Liver (tissue), 9 donors: ENCODE results near the gene OR4Q2. TPM values are rescaled to one million over a fixed set of nuclear protein-coding genes. Genes with fewer than 3 reads are reported as not detected.

Experiments used
- DNase-seq: peaks from one replicate; pipeline ENCODE4 v3.0.0-alpha.2; 2017; ENCODE audit warnings: low spot score
- H3K27ac ChIP-seq, 2 donors: one replicate each; pipeline ENCODE4 v1.7.0; 2013; ENCODE audit warnings: inconsistent platforms in 2 of 2, low read length in 2 of 2, control low read depth in 1 of 2, low read depth in 1 of 2, mild to moderate bottlenecking in 1 of 2
- H3K27me3 ChIP-seq, 4 donors: one replicate each; pipeline versions ENCODE4 v1.6.1 to v1.7.0; 2013; ENCODE audit warnings: low read length in 3 of 4, inconsistent platforms in 1 of 4, mild to moderate bottlenecking in 1 of 4, moderate library complexity in 1 of 4; ENCODE audit not compliant: control insufficient read depth in 4 of 4, insufficient read depth in 4 of 4
- H3K36me3 ChIP-seq, 4 donors: one replicate each; pipeline versions ENCODE4 v1.6.1 to v1.7.0; 2013; ENCODE audit warnings: low read length in 3 of 4, mild to moderate bottlenecking in 3 of 4, low read depth in 1 of 4, moderate library complexity in 1 of 4; ENCODE audit not compliant: control insufficient read depth in 4 of 4, insufficient read depth in 3 of 4
- H3K4me1 ChIP-seq, 4 donors: one replicate each; pipeline versions ENCODE4 v1.6.1 to v1.7.0; 2013; ENCODE audit warnings: low read length in 3 of 4, mild to moderate bottlenecking in 3 of 4, moderate library complexity in 1 of 4; ENCODE audit not compliant: control insufficient read depth in 4 of 4, insufficient read depth in 4 of 4
- H3K4me3 ChIP-seq, 3 donors: one replicate each; pipeline versions ENCODE4 v1.6.1 to v1.7.0; 2013; ENCODE audit warnings: low read length in 3 of 3, control low read depth in 1 of 3, low read depth in 1 of 3, mild to moderate bottlenecking in 1 of 3
- H3K9ac ChIP-seq, 2 donors: one replicate each; pipeline ENCODE4 v1.7.0; 2013; ENCODE audit warnings: low read length in 2 of 2, mild to moderate bottlenecking in 2 of 2, moderate library complexity in 2 of 2, control low read depth in 1 of 2, low read depth in 1 of 2
- H3K9me3 ChIP-seq, 4 donors: one replicate each; pipeline versions ENCODE4 v1.6.1 to v1.7.0; 2013; ENCODE audit warnings: low read length in 3 of 4; ENCODE audit not compliant: control insufficient read depth in 4 of 4
- FOXA1 ChIP-seq: IDR thresholded peaks from 2 replicates; pipeline ENCODE4 v1.6.1; 2016; ENCODE audit warnings: antibody characterized with exemption
- FOXA2 ChIP-seq: IDR thresholded peaks from 2 replicates; pipeline ENCODE4 v1.6.1; 2016; ENCODE audit warnings: antibody characterized with exemption
- GABPA ChIP-seq, 2 donors: IDR thresholded peaks in 1 of 2; conservative IDR thresholded peaks in 1 of 2; 2 replicates each; pipeline ENCODE4 v1.6.1; 2016; ENCODE audit warnings: antibody characterized with exemption in 2 of 2, mild to moderate bottlenecking in 1 of 2, moderate library complexity in 1 of 2
- HNF4A ChIP-seq, 2 donors: conservative IDR thresholded peaks; 2 replicates each; pipeline ENCODE4 v1.6.1; 2016; ENCODE audit warnings: antibody characterized with exemption in 2 of 2, mild to moderate bottlenecking in 2 of 2
- HNF4G ChIP-seq: IDR thresholded peaks from 2 replicates; pipeline ENCODE4 v1.6.1; 2016; ENCODE audit warnings: antibody characterized with exemption
- JUND ChIP-seq, 2 donors: IDR thresholded peaks; 2 replicates each; pipeline ENCODE4 v1.6.1; 2016; ENCODE audit warnings: antibody characterized with exemption in 2 of 2
- NR2F2 ChIP-seq: IDR thresholded peaks from 2 replicates; pipeline ENCODE4 v1.6.1; 2016; ENCODE audit warnings: antibody characterized with exemption
- RAD21 ChIP-seq, 2 donors: IDR thresholded peaks; 2 replicates each; pipeline ENCODE4 v1.6.1; 2016; ENCODE audit warnings: antibody characterized with exemption in 2 of 2, mild to moderate bottlenecking in 2 of 2
- RXRA ChIP-seq, 2 donors: IDR thresholded peaks; 2 replicates each; pipeline ENCODE4 v1.6.1; 2017 to 2018; ENCODE audit warnings: antibody characterized with exemption in 2 of 2, mild to moderate bottlenecking in 1 of 2
- SP1 ChIP-seq: IDR thresholded peaks from 2 replicates; pipeline ENCODE4 v1.6.1; 2018; ENCODE audit warnings: antibody characterized with exemption, mild to moderate bottlenecking
- TAF1 ChIP-seq: conservative IDR thresholded peaks from 2 replicates; pipeline ENCODE4 v1.6.1; 2016; ENCODE audit warnings: antibody characterized with exemption, mild to moderate bottlenecking
- YY1 ChIP-seq: IDR thresholded peaks from 2 replicates; pipeline ENCODE4 v1.6.1; 2016; ENCODE audit warnings: antibody characterized with exemption, mild to moderate bottlenecking
- WGBS: extraction: QIAGEN DNeasy Blood & Tissue Kit; methylation state at CpG from one replicate; pipeline ENCODE4 v1.1.7; 2013; 5-methylcytosine and 5-hydroxymethylcytosine counted together
- polyA plus RNA-seq, 2 donors: library from polyadenylated mRNA; stranded (reverse) in 1 of 2; unstranded in 1 of 2; fragments of 200-250 nt in 1 of 2; fragments of >200 nt in 1 of 2; fragmentation: Nextera tagmentation in 1 of 2; extraction: Ambion mirVana in 1 of 2; gene quantifications; one replicate each; pipeline versions ENCODE4 v1.2.1 to v1.2.3, GENCODE V29; 2013 to 2015
- total RNA-seq, 2 donors: library from RNA; depleted of rRNA; stranded (reverse); fragments of >200 nt; gene quantifications; one replicate each; pipeline ENCODE4 v1.2.3, GENCODE V29; 2014
- TF ChIP-seq, protein P1 (sequence below): IDR thresholded peaks from 2 replicates; pipeline ENCODE4 v1.6.1; 2016; ENCODE audit warnings: antibody characterized with exemption
- TF ChIP-seq, protein P2 (sequence below): fragments of 150-350 bp; IDR thresholded peaks from 2 replicates; pipeline ENCODE4 v1.5.1; 2017; ENCODE audit warnings: improper control_type of control experiment, low read depth, low read length; ENCODE audit not compliant: missing input control
- TF ChIP-seq, protein P3 (sequence below): IDR thresholded peaks from 2 replicates; pipeline ENCODE4 v1.6.1; 2016; ENCODE audit warnings: antibody characterized with exemption, mild to moderate bottlenecking
- donor health status: healthy.
- donor health status: healthy.
- donor health status: healthy.
- donor health status: healthy.
- donor health status: healthy.

Gene OR4Q2
- total and polyA plus RNA-seq, 4 donors, result not detected

DNA sequence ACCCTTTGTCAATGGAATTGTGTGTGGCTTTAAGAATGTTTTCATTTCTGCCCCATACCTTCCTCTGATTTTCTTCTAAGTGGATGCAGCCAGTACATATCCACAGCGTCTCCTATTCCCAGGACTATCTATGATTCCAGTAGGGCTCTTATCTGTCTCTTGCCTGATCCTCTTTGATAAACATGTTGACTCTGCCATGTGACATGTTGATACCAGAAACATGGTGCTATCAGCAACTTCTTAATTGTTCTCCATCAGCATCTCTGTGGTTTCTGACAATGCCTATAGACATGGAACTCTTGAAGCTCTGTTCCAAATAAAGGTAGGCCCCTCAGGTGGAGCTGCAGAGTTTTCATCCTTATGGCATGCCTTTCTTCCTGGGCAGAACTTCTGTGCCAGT is 46.2 kb downstream of the OR4Q2 start:
- no peak overlapping the region for H3K27ac ChIP-seq
- DNase-seq, result no peak
- H3K9me3 ChIP-seq, result no peaks in the 10 kb centered on the region
- no peak overlapping the region for H3K9ac ChIP-seq
- TF ChIP-seq FOXA1, result no peak
- TF ChIP-seq, protein P1, sequence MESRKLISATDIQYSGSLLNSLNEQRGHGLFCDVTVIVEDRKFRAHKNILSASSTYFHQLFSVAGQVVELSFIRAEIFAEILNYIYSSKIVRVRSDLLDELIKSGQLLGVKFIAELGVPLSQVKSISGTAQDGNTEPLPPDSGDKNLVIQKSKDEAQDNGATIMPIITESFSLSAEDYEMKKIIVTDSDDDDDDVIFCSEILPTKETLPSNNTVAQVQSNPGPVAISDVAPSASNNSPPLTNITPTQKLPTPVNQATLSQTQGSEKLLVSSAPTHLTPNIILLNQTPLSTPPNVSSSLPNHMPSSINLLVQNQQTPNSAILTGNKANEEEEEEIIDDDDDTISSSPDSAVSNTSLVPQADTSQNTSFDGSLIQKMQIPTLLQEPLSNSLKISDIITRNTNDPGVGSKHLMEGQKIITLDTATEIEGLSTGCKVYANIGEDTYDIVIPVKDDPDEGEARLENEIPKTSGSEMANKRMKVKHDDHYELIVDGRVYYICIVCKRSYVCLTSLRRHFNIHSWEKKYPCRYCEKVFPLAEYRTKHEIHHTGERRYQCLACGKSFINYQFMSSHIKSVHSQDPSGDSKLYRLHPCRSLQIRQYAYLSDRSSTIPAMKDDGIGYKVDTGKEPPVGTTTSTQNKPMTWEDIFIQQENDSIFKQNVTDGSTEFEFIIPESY, result no peak
- no peak for TF ChIP-seq HNF4A (conservative IDR thresholded peaks at IDR 0.05)
- TF ChIP-seq HNF4G, result no peak
- TF ChIP-seq, protein P2, sequence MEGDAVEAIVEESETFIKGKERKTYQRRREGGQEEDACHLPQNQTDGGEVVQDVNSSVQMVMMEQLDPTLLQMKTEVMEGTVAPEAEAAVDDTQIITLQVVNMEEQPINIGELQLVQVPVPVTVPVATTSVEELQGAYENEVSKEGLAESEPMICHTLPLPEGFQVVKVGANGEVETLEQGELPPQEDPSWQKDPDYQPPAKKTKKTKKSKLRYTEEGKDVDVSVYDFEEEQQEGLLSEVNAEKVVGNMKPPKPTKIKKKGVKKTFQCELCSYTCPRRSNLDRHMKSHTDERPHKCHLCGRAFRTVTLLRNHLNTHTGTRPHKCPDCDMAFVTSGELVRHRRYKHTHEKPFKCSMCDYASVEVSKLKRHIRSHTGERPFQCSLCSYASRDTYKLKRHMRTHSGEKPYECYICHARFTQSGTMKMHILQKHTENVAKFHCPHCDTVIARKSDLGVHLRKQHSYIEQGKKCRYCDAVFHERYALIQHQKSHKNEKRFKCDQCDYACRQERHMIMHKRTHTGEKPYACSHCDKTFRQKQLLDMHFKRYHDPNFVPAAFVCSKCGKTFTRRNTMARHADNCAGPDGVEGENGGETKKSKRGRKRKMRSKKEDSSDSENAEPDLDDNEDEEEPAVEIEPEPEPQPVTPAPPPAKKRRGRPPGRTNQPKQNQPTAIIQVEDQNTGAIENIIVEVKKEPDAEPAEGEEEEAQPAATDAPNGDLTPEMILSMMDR, result no peak
- no peak for TF ChIP-seq FOXA2
- no peak for TF ChIP-seq SP1
- TF ChIP-seq RXRA (IDR thresholded peaks at IDR 0.05), result no peak
- TF ChIP-seq RAD21 (IDR thresholded peaks at IDR 0.05), result no peak
- TF ChIP-seq YY1, result no peak
- no peak for TF ChIP-seq TAF1
- TF ChIP-seq JUND (IDR thresholded peaks at IDR 0.05), result no peak
- TF ChIP-seq, protein P3, sequence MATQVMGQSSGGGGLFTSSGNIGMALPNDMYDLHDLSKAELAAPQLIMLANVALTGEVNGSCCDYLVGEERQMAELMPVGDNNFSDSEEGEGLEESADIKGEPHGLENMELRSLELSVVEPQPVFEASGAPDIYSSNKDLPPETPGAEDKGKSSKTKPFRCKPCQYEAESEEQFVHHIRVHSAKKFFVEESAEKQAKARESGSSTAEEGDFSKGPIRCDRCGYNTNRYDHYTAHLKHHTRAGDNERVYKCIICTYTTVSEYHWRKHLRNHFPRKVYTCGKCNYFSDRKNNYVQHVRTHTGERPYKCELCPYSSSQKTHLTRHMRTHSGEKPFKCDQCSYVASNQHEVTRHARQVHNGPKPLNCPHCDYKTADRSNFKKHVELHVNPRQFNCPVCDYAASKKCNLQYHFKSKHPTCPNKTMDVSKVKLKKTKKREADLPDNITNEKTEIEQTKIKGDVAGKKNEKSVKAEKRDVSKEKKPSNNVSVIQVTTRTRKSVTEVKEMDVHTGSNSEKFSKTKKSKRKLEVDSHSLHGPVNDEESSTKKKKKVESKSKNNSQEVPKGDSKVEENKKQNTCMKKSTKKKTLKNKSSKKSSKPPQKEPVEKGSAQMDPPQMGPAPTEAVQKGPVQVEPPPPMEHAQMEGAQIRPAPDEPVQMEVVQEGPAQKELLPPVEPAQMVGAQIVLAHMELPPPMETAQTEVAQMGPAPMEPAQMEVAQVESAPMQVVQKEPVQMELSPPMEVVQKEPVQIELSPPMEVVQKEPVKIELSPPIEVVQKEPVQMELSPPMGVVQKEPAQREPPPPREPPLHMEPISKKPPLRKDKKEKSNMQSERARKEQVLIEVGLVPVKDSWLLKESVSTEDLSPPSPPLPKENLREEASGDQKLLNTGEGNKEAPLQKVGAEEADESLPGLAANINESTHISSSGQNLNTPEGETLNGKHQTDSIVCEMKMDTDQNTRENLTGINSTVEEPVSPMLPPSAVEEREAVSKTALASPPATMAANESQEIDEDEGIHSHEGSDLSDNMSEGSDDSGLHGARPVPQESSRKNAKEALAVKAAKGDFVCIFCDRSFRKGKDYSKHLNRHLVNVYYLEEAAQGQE, result no peak
- TF ChIP-seq NR2F2, result no peak
- TF ChIP-seq GABPA (IDR thresholded peaks at IDR 0.05 in 1 of 2, conservative IDR thresholded peaks at IDR 0.05 in 1 of 2), result no peak
- no peaks in the 10 kb centered on the region for H3K4me1 ChIP-seq
- H3K36me3 ChIP-seq, result no peaks in the 10 kb centered on the region
- 46% methylated on average over 1 of the region's 1 CpG for WGBS
- no peaks in the 10 kb centered on the region for H3K27me3 ChIP-seq
- no peak overlapping the region for H3K4me3 ChIP-seq

Other genes starting within 250 kb of the OR4Q2 start
- gene OR4M1, start 228.7 kb upstream of the OR4Q2 start, total RNA-seq, result not detected
- gene OR4M1, start 228.7 kb upstream of the OR4Q2 start, polyA plus RNA-seq, result not detected
- gene OR4N2, start 198.4 kb upstream of the OR4Q2 start, total RNA-seq, result not detected
- not detected for gene OR4N2, start 198.4 kb upstream of the OR4Q2 start, polyA plus RNA-seq
- not detected for gene OR4K2, start 127.0 kb upstream of the OR4Q2 start, total RNA-seq
- gene OR4K2, start 127.0 kb upstream of the OR4Q2 start, polyA plus RNA-seq, result not detected
- gene OR4K5, start 81.6 kb upstream of the OR4Q2 start, total RNA-seq, result not detected
- gene OR4K5, start 81.6 kb upstream of the OR4Q2 start, polyA plus RNA-seq, result not detected
- gene OR4K1, start 71.2 kb upstream of the OR4Q2 start, total RNA-seq, result not detected
- gene OR4K1, start 71.2 kb upstream of the OR4Q2 start, polyA plus RNA-seq, result not detected
- gene OR4K15, start 26.6 kb upstream of the OR4Q2 start, total RNA-seq, result not detected
- not detected for gene OR4K15, start 26.6 kb upstream of the OR4Q2 start, polyA plus RNA-seq
- gene OR4K14, start 17.1 kb downstream of the OR4Q2 start, total RNA-seq, result not detected
- gene OR4K14, start 17.1 kb downstream of the OR4Q2 start, polyA plus RNA-seq, result not detected
- gene OR4K13, start 33.9 kb downstream of the OR4Q2 start, total RNA-seq, result not detected
- not detected for gene OR4K13, start 33.9 kb downstream of the OR4Q2 start, polyA plus RNA-seq
- not detected for gene OR4L1, start 57.9 kb downstream of the OR4Q2 start, total RNA-seq
- gene OR4L1, start 57.9 kb downstream of the OR4Q2 start, polyA plus RNA-seq, result not detected
- gene OR4K17, start 108.6 kb downstream of the OR4Q2 start, total RNA-seq, result not detected
- not detected for gene OR4K17, start 108.6 kb downstream of the OR4Q2 start, polyA plus RNA-seq
- gene OR4N5, start 136.7 kb downstream of the OR4Q2 start, total RNA-seq, result not detected
- gene OR4N5, start 136.7 kb downstream of the OR4Q2 start, polyA plus RNA-seq, result not detected
- gene OR11G2, start 188.7 kb downstream of the OR4Q2 start, total RNA-seq, result not detected
- not detected for gene OR11G2, start 188.7 kb downstream of the OR4Q2 start, polyA plus RNA-seq
- not detected for gene OR11H6, start 221.5 kb downstream of the OR4Q2 start, total RNA-seq
- not detected for gene OR11H6, start 221.5 kb downstream of the OR4Q2 start, polyA plus RNA-seq
- gene OR11H7, start 226.8 kb downstream of the OR4Q2 start, total RNA-seq, result not detected
- gene OR11H7, start 226.8 kb downstream of the OR4Q2 start, polyA plus RNA-seq, result not detected
- gene OR11H4, start 237.1 kb downstream of the OR4Q2 start, total RNA-seq, result not detected
- gene OR11H4, start 237.1 kb downstream of the OR4Q2 start, polyA plus RNA-seq, result not detected